ENCODE results near the gene GSDMA.
A peak's percentile ranks its signal among the peaks of the same experiment; 100 is the strongest.
"Not testable (repeated sequence)": the region's sequence is repeated elsewhere in the genome, so short reads cannot be mapped to it uniquely, and the experiment has no call there.

GSDMA gene

DNA sequence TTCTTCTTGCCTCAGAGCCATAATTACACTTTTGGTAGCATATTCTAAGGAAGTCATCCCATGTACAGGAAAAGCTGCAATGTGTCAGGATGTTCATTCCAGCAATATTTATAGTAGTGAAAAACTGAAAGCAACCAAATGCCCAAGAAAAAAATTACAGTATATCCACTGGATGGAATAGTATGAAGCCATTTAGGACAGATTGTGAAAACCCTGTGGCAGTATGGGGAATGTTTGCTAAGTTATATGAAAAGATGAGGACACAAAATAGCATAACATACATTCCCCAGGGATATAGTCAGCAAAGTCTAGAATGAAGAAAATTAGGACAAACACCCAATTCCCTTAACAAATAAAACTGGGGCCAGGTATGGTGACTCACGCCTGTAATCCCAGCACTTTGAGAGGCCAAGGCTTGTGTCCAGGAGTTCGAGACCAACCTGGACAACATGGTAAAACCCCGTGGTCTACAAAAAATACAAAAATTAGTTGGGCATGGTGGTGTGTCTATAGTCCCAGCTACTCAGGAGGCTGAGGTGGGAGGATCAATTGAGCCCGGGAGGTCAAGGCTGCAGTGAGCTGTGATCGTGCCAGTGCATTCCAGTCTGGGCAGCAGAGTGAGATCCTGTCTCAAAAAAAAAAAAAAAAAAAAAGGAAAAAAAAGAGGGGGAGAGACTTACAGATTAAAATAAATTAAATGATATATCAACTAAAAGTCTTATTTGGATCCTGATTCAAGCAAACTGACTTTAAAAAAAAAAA, 33.0 kb upstream of the GSDMA start:
- DNase-seq, result no peak

- no peak for DNase-seq
Measured at GRCh38 chr17:39933912-39934311, 28.9 kb upstream of the GSDMA start.

DNA sequence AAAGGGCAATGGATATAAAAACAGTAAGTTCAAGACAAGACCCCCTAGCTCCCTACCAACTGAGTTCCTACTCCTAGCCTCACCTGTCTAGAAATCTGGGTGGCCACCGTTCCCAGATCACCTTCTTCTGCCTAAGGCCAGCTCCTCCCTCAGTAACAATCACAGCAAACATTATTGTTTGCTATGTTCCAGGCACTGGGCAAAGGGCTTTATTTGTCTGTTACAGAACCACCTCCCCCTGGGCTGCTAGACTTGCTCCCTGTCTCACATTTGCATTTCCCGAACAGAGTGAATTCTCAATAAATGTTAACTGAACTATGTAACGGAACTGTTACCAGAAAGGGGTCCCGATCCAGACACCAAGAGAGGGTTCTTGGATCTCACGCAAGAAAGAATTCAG, 28.5 kb upstream of the GSDMA start:
- DNase-seq, result no peak

- DNase-seq, result no peak
Measured at GRCh38 chr17:39935909-39936308, 26.9 kb upstream of the GSDMA start.

- DNase-seq, result no peak
Measured at GRCh38 chr17:39937447-39937846, 25.4 kb upstream of the GSDMA start.

DNA sequence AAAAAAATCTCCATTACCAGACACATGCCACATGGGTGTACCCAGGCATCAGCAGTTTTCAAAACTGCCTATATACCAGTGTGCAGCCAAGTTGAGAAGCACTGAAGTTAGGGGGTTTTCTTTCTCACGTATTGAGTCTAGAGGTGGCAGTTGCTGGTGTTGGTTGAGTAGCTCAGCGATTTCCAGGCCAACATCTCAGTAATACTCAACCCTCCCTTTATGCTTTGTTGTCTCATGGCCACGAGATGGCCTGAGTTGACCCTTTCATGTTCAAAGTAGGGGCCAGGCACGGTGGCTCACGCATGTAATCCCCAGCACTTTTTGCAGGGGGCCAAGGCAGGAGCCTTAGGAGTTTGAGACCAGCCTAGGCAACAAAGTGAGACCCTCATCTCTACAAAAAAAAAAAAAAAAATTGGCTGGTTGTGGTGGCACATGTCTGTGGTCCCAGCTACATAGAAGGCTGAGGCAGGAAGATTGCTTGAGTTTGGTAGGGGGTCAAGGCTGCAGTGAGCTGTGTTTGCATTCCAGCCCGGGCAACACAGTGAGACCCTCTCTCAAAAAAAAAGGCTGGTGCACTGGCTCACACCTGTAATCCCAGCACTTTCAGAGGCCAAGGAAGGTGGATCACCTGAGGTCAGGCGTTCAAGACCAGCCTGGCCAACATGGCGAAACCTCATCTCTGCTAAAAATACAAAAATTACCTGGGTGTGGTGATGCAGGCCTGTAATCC, 24.5 kb upstream of the GSDMA start:
- DNase-seq, result no peak

- DNase-seq, result no peak
Measured at GRCh38 chr17:39939106-39939505, 23.7 kb upstream of the GSDMA start.

- DNase-seq, result peak; percentile 77
Measured at GRCh38 chr17:39939588-39940419, 23.0 kb upstream of the GSDMA start.

GRCh38 chr17:39943702-39944392, 19.0 kb upstream of the GSDMA start:
- no peak for DNase-seq

DNA sequence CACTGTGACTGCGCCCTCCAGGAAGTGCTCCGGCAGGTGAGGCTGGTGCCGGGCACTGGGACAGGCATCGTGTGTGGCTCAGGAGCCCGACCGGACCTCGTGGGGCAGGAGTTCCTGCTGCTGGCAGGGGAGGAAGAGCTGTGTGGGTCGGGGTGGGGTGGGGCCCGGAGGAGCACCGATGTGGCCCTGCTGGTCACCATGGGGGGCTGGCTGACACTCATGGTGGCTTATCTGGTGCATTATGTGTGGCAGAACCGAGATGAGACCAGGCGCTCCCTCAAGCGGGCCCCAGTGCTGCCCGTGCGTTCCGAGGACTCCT, 18.5 kb upstream of the GSDMA start:
- no peak for DNase-seq

- no peak for DNase-seq
Measured at GRCh38 chr17:39946551-39947330, 16.1 kb upstream of the GSDMA start.

- not testable (repeated sequence) for DNase-seq
Measured at GRCh38 chr17:39948489-39948828, 14.3 kb upstream of the GSDMA start.

DNA sequence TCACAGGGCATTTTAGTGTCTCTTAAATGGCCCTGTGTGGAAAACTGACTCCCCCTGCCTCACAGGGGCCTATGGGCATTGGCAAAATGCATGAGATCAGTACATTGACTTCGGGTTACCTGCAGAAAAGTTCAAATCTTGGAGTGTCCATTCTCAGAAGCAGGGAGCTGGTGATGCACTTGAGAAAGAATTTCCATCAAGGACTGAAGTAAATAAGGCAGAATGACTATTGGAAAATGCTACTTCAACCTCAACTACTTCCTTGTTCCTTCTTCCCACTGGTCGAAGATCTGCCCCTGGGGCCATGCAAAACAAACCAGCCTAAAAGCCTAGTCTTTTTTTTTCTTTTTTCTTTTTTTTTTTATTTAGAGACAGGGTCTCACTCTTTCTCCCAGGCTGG, 13.8 kb upstream of the GSDMA start:
- DNase-seq, result no peak

DNA sequence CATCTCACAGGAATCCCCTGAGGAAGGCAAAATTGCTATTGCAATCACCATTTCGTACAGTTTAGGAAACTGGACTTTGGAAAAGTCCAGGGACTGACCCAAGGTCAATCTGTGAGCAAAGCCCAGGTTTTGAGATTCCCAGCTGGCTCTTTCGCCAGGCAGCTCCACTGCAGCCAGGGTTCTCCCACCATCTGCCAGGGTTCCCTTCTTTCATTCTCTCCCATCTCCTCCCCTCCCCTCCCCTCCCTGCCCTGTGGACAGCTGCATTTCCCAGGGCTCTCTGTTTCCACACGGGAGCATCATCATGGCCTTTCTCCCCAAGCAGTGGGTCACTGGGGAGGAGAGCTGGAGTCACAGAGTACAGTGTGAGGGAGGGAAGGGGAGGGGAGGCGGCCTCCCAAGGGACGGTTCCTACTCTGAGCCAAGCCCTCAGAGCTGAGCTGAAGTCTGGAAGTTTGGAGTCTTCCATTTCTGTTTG, 11.9 kb upstream of the GSDMA start:
- DNase-seq, result peak; percentile 43

DNA sequence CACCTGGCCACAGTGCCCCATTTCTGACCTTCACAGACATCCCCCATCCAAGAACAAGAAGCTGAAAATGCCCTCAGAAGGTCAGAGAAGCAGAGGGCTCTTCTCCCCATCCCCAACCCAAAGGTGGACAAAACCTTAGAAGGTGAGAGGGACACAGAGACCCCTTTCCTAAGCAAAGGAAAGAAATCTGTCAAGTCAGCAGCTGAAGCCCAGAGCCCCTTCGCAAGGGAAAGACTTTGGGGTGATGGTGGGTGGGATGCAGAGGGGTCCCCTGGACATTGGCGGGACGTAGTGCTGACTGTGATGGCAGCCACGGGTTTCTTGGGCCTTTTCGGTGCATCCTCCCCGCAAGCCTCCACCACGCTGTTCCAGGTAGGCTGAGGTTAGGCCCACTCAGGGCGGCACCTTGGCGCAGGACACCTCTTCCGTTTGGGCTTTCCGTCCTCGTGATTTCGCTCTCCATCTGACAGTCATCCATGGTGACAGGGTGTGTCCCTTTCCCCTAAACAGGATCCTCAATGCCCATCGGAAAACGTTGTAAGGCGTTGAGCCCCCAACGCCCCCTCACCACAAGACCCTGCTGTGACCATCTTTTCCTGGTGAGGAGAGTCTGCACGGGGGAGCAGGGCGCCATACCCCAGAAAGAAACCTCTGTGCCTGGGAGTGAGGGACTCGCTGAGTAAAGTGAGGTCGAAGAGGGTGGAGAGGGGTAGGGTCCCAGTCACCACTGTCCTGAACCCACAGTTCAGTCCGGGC, 10.7 kb upstream of the GSDMA start:
- DNase-seq, result no peak

DNA sequence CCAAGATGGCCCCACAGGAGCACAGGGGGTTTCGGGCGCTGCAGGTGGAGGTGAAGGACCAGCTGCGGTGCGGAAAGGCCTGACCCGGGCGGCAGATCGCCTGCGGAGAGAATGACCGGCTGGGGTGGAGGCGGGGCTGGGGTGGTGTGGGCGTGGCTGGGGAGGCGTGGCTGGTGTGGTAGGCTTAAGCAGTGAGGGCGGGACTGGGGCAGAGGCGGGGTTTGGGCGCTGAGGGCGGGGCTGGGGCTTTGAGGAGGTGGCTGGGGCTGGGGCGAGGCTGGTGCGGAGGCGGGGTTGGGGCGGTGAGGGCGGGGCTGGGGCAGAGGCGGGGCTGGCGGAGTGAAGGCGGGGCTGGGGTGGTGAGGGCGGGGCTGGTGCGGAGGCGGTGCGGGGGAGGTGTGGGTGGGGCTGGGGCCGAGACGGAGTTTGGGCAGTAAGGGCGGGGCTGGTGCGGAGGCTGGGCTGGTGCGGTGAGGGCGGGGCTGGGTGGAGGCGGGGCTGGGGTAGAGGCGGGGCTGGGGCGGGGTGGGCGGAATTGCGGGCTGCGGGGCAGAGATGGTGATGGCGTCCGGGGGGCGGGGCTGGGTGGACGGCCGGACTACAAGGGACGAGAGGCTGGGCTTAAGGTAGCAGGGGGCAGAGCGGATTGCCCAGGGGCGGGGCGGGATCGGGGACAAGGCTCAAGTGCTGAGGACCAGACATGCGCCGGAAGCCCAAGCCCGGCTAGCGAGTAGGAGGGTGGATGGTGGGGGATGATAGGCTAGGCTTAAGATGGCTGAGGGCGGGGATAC, 9.9 kb upstream of the GSDMA start:
- DNase-seq, result peak; percentile 97

DNA sequence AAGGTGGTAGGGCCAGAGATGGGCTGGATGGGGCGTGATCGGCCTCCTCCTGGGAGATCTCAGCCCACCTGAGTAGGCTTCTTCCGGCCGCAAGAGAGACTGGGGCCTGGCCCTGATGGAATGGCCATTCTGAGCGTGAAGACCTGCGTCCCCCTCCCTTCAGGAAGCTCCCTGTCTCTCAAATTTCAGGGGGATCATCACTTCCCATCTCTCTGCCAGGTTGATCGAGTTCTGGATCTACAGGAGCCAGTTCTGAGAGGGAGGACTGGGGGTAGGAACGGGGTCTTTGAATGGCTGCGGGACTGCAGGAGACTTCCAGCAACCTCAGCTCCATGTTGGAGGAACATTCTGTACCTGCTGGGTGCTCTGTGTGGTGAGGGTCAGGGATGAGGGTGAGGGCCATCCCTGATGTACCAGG, 9.3 kb upstream of the GSDMA start:
- DNase-seq, result no peak

GRCh38 chr17:39954876-39955275, 7.9 kb upstream of the GSDMA start:
- DNase-seq, result no peak

- DNase-seq, result no peak
Measured at GRCh38 chr17:39955726-39956225, 7.0 kb upstream of the GSDMA start.

- no peak for DNase-seq
Measured at GRCh38 chr17:39960524-39961041, 2.2 kb upstream of the GSDMA start.
